Activated CD8-positive, alpha-beta memory T cell treated with anti-CD3 and anti-CD28 coated beads, Interleukin-2, amount 50 U/mL, for 1 hour (primary cell): ENCODE measurements around the gene XPA.
"Not testable (repeated sequence)": the region's sequence is repeated elsewhere in the genome, so short reads cannot be mapped to it uniquely, and the experiment has no call there.

Source experiments
- DNase-seq: peaks from one replicate; pipeline ENCODE4 v3.0.0-alpha.2; 2020; ENCODE audit errors: extremely low read depth

XPA gene

GRCh38 chr9:97696803-97697601 is at the start of gene XPA:
TSS of gene XPA (minus strand) at chr9:97697340. CDS start at chr9:97697292, 48 bp downstream.
- DNase-seq, result peak; percentile 92

DNA sequence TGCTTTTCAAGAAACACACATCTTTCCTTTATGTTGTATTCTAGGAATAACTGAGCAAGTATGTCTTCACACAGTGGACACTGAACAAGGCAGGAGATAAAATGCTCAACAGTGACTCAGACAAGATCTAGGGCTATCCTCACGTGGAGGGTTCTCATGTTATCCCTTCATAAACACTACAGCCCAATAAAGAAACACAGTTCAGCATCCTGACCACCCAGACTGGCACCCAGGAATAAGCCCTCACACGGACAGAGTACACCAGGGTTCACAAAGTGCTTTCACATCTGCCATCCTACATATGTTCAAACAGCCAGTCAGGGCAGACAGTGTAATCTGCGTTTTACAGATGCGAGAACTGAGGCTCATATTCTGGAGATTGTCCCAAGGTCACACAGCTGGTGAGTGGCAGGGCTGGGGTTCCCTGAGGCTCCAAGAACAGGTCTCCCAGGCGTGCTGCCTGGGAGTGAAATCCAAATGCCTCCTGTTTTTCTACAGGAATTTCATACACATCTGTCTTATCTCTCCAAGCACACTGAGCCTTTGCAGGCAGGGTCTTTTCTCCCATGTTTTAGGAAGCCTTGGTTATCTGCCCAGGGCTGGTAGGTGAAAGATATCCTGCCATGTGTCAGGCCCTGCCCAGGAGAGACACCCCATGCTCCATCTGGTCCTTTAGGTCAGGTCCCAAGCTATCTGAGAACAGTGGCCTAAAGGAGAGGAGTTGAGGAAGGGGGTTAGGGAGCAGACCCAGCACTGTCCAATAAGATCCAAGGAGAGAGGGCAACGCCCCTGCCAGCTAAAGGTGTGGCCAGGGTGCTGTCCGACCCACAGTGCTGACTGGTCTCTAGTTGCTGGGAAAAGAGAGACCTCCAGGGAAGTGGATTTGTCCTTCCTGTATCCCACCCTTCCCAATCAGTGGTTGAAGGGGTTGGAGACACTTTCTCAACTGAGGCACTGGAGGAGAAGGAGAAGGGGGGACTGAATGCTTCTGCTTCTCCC is 47.9 kb upstream of the XPA start:
- DNase-seq, result no peak

- DNase-seq, result not testable (repeated sequence)
Observed at GRCh38 chr9:97744025-97744424, 46.9 kb upstream of the XPA start.

DNA sequence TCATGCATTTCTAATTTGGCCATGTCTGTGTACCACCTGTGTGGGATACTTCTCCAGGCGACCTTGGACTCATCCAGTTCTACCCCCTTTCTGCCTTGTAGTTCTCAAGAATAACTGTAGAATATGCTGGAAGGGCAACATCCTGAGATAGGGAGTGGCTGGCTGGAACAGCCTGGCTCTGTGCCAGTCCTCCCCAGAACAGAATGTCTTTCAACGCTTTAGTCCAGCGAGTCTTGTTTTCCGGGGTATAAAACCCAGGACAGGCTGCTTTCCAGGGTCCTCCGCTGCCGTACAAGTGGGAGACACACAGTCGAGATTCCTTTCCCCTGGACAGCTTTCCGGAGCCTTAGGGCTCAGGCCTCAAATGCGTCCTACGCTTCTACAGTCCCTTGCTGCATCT is 45.4 kb upstream of the XPA start:
- DNase-seq, result no peak

GRCh38 chr9:97741947-97742346 is 44.8 kb upstream of the XPA start:
- DNase-seq, result no peak

DNA sequence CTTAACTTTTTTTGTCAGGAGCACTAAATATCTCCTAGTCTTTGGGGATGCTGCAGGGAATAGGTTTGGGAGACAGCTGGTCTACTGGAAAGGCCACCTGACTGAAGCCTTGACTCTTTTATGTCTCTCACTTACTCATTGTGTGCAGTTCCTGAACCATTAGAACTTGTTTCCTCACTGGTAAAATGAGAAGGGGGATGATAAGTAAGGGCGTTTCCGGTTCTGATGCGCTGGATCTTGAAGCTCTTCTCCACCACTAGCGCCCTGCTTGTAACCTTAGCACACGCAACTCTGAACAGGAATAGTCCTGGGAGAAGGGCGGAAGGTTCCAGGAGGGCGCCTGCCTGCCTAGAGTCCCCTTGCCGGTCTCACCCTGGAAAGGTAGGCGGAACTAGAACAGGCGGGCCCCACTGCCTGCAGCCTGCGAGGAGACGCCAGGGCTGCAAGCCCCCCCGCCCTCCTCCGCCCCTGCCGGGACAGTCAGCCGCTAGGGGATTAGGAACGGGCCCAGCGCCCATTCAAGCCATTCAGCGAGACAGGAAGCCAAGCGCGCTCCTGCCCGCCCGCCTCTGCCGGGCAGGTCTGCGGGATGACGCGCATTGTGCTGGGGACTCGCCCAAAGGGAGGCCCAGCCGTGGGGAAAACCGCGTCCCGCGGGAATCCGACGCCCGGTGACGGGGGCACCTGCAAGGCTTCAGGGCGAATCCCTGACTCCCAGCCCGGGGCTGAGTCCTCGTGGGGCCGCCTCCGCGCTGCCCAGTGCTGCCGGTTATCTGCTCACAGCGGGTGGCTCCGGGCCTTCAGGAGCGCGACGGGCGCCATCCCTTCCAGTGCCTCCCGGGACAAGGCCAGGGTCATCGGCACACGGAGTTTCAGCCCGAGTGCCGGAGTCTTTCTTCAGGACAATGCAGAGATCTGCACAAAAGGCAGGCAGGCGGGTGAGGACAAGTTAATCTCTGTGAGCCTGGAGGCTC is 44.0 kb upstream of the XPA start:
- no peak for DNase-seq

DNA sequence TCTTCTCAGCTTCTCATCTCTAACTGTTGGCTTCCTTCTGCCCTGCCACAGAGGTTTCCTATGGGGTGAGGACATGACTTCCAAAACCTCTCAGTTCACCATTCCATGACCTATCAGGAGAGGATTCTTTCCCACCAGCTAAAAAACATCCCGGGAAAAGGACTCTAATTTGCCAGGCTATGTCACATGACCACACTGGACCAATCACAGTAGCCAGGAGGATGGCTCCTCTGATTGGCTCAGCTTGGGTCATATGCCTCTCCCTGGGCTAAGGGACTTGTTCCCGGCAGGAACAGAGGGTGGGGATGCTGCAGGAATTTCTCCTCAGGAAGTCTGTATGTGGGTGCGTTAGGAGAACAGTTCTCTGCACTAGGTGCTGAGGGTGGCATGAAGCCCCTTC is 40.3 kb upstream of the XPA start:
- no peak for DNase-seq

DNA sequence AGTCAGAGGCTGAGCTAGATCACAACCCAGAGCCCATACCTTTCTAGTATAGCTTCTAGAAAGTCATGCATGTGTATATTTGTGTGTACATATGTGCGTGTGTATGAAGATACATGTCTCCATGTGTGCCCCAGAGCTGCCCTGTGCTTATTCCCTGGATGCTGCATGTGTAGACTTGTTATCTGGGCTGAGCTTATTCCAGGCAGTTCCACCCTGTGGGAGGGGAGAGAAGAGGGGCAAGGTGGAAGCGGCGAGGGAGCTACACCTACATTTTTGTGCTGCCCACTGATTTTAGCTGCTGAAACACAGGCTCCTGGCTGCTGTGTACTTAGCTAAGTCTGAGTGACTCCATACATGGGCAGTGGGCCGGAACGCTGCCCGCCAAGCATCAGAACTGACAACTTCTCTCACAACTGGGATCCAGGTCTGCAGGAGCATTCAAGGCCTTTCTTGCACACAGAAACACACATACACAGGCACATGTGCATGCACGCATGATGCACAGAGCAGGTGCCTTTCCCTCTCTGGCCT is 38.0 kb upstream of the XPA start:
- no peak for DNase-seq

GRCh38 chr9:97726716-97727115 is 29.6 kb upstream of the XPA start:
- no peak for DNase-seq

DNA sequence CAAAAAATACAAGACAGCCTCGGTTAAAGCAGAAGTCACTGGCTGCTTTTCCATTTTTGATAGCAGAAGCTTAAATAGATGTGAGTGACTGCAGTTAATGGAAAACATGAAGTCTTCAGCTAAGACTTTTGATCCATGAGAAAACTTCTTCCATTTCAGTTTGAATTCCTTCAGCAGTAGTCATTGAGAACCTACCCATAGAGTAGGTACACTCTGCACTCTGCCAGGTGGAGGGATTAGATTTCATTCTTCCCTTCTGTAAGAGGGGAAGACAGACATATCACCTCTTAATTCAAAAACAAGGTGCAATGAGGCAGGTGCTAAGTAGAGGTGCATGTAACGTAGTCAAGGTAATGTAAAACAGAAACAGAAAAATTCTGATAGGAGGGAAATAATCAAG is 26.7 kb upstream of the XPA start:
- no peak for DNase-seq

DNA sequence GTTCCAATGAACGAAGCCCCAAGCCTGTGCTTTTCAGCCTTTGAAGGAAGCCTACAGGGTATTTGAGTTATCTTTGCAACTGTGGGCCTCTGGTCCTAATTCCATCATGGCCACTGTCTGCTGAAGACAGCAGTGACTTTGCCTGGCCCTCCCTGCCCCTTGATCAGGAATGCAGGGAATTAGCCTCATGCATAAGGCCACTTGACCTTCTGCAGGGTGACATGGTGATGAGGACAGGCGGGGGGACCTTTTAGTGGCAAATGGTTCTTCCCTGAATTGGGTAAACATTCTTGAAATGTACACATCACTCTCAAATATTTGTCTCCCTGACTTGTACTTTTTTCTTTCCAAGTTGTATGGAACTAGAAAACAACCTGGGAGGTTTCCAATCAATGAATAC is 25.2 kb upstream of the XPA start:
- DNase-seq, result no peak

DNA sequence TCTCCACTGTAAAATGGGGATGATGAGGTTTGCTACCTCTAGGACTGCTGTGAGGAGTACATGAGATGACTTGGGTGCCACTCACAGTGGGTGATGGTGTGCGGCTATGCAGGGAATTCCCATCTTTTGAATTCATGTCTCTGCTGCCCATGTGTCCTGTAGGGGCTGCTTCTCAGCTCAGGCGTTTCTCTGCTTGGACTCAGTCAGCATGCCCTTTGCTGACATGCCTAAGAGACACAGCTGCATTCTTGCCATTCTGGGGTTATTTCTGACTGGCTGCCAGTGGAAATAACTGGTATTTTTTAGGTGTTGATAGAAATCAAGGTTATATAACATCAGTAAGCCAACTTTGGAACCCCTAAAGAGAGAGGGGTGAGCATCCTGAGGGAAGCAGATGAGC is 24.3 kb upstream of the XPA start:
- no peak for DNase-seq

- no peak for DNase-seq
Observed at GRCh38 chr9:97717866-97718265, 20.7 kb upstream of the XPA start.

DNA sequence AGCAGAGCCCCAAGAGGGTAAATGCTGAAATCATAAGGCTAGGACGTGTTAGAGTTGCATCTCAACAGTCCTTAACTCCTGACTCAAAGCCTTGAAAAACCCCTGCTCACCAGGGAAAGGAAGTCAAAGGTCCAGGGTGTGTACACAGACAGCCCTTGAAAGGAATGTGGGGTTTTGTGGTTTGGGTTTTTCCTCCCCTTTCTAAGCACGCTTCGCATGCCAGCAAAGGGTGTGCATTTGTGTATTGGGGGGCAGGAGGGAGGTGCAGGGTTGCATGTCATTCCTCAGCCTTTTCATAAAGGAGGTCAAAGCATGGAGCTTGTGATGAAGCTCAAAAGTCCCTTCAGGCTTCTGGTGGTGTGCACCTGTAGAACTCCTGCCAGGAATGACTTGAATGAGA is 17.3 kb upstream of the XPA start:
- DNase-seq, result no peak

GRCh38 chr9:97711223-97711626 is 14.1 kb upstream of the XPA start:
- no peak for DNase-seq

- DNase-seq, result peak; percentile 28
Observed at GRCh38 chr9:97710356-97711222, 13.4 kb upstream of the XPA start.

DNA sequence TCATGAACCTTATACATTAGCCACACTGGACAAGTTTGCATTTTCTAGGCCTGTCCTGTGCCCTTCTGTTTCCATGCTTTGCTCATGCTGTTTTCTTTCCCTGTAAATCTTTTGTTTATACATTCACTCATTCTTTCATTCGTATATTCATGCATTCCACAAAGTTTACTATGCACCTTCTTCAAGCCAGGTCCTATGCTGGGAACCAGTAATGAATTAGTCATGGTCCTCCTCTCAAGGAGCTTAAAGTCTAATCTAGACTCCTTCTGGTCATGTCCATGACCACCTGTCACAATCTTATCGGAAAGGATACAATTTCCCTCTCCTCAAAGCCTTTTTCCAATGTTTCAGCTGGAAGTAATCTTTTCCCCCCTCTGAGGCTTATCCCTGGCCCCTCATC is 9.1 kb upstream of the XPA start:
- DNase-seq, result no peak

GRCh38 chr9:97705354-97705950 is 8.3 kb upstream of the XPA start:
- no peak for DNase-seq

GRCh38 chr9:97704851-97705250 is 7.7 kb upstream of the XPA start:
- DNase-seq, result no peak

GRCh38 chr9:97704345-97704677 is 7.2 kb upstream of the XPA start:
- DNase-seq, result no peak
